ENCODE measurements around the gene JMJD8.
A peak's percentile ranks its signal among the peaks of the same experiment; 100 is the strongest.
"Not testable (repeated sequence)": the region's sequence is repeated elsewhere in the genome, so short reads cannot be mapped to it uniquely, and the experiment has no call there.

Gene JMJD8

DNA sequence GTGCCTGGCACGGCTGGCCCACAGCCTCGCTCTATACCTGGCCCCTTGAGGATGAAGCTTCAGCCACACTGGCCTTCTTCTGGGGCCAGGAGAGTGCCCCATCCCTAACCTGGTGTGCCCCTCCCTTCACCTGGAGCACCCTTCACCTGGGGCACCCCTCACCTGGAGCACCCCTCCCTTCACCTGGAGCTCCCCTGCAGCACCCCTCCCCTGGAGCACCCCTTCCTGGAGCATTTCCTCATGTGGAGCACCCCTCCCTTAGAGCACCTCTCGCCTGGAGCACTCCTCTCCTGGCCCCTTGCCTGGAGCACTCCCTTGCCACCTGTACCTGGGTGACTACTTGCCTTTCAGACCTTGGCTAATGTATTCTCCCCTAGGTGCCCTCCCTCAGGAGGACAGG lies 23.9 kb upstream of the JMJD8 start:
- no peak for DNase-seq

- no peak for DNase-seq
Observed at GRCh38 chr16:707062-707538, 23.0 kb upstream of the JMJD8 start.

GRCh38 chr16:706189-707061 lies 22.3 kb upstream of the JMJD8 start:
- no peak for DNase-seq

DNA sequence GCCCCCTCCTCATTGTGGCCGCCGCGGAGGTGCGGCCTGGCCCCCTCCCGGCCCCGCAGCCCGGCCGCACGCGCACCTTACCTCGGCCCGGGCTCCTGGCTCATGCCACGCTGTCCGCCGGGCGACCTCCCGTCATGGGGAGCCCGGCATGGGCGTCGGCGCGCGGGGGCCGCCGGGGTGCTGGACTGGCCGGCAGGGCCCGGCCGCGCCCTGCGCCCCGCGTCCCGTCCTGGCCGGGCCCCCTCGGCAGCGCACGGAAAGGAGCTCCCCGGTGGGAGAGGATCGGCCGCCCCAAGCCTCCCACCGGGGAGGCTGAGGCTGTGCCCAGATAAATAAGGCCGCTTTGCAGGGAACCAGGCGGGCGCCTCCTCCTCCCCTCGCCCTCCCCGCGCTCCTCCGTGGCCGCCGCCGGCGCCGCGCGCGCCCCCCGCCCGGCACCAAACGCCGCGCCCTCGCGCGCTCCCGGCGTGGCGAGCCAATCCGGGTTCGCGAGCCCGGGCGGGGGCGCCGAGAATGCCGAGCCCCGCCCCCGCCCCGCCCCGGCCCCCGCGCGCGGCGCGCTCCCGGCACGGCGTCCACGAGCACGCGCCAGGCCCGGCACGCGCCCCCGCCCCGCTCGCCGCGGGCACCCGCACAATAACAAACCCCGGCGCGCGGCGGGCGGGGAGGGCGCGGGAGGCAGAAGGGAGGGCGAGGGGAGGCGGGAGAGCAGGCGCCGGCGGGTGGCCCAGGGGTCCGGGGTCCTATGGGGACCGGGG lies 21.5 kb upstream of the JMJD8 start, which contains the start of gene FBXL16:
TSS of gene FBXL16 (minus strand) at position 371 of the 758 bp plus-strand sequence. CDS start 8,396 bp downstream, outside the sequence.
- no peak for DNase-seq

DNA sequence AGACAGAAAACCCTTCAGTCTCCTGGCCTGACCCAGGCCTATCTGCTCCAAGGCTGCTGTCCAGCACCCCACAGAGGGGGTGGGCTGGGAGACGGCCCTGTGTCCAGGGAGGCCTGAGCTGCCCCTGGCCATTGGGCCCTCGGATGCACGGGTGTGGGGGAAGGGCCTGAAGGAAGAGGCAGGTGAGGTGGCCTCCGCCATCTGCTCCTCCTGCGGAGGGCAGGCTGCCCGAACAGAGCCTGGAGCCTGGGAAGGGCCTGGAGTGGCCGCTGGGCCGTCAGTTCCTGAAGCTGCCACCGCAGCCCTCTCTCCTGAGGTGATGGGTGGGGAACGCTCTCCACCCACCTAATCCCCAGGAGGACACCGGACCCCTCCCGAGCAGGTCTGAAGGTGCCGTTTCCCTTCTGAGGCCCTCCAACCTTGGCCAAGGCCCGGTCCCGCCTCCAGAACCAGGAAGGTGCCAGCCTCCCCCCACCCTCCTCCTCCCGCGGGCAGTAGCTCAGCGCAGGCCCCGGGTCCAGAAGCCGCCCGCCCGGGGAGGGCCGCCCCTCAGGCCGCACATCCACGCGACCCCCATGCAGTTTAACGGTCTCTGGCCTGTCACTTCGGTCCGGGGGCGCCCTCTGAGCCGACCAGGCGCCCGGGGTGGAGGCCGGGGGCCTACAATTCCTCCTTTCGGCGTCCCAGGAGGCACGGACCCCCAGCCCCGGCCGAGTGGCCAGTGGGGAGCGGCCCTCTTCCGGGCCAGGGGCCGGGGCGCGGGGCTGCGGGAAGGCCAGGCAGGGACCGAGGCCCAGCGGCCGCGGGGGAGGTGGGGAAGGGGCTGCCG lies 20.6 kb upstream of the JMJD8 start:
- no peak for DNase-seq

DNA sequence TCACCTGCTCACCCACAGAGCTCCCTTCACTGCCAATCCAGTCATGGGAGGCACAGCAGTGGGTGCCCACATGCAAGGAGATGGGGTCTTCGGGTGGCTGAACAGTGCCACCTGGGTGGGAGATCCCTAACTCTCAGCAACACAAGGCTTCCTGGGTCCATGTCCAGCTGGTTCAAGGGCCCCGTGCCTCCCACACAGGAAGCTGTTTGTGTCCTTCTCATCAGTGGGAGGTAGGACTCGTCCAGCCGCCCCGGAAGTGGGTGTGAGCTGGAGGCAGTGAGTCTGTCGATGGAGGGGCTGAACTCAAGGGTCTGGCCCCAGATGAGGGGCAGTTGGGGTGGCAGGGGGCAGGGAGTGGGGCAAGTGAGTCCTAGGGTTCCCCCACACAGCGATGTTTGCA lies 19.9 kb upstream of the JMJD8 start:
- DNase-seq: no peak

DNA sequence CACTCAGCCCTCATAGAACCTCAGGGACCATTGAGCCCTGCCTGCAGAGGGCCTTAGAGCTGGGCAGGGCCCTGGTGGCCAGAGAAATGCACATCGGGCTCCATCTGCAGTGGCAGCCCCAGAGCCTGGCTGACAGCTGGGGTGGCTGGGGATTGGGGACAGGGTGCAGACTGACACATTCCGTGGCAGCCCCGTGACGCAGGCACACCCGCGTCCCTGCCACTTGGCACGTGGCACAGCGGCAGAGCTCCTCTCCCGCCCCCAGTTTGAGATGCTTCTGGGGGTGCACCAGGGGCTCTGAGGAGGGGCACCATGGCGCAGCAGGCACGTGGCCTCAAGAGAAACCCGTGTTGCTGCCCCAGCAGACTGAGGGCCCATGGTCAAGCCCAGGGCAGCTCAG lies 19.3 kb upstream of the JMJD8 start:
- no peak for DNase-seq

- DNase-seq: no peak
Observed at GRCh38 chr16:702341-702740, 18.2 kb upstream of the JMJD8 start.

GRCh38 chr16:700684-701584 lies 16.8 kb upstream of the JMJD8 start:
- peak in 1 of 2 experiments; percentile 61 for DNase-seq

- no peak for DNase-seq
Observed at GRCh38 chr16:698911-699671, 15.0 kb upstream of the JMJD8 start.

- peak; percentile 77 to 85 for DNase-seq
Observed at GRCh38 chr16:695355-696089, 11.4 kb upstream of the JMJD8 start.

GRCh38 chr16:694863-695354 lies 10.8 kb upstream of the JMJD8 start:
- DNase-seq: no peak

GRCh38 chr16:694187-694862 lies 10.2 kb upstream of the JMJD8 start:
- no peak for DNase-seq

GRCh38 chr16:693766-694165 lies 9.6 kb upstream of the JMJD8 start:
- DNase-seq: no peak

DNA sequence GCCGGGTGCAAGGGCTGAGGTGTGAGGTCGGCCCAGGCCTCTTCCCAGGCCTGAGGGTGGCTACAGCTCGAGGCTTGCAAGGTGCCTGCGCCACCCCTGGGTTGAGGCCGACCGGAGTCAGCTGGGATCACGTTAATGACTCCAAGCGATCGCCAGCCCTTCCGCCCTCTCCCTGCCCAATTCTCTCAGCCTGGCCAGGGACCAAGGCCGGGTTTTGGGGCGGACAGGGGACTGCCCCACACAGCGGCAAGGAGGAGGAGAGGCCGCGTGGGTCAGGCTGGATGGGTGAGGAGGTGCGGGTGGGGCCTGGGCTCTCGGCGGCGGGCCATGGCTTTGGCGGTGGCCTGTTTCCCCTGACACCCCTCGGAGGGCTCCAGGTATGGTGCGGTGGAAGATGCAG lies 9.2 kb upstream of the JMJD8 start:
- no peak for DNase-seq

- no peak for DNase-seq
Observed at GRCh38 chr16:692356-693108, 8.4 kb upstream of the JMJD8 start.

- not testable (repeated sequence) for DNase-seq
Observed at GRCh38 chr16:691242-691641, 7.1 kb upstream of the JMJD8 start.

DNA sequence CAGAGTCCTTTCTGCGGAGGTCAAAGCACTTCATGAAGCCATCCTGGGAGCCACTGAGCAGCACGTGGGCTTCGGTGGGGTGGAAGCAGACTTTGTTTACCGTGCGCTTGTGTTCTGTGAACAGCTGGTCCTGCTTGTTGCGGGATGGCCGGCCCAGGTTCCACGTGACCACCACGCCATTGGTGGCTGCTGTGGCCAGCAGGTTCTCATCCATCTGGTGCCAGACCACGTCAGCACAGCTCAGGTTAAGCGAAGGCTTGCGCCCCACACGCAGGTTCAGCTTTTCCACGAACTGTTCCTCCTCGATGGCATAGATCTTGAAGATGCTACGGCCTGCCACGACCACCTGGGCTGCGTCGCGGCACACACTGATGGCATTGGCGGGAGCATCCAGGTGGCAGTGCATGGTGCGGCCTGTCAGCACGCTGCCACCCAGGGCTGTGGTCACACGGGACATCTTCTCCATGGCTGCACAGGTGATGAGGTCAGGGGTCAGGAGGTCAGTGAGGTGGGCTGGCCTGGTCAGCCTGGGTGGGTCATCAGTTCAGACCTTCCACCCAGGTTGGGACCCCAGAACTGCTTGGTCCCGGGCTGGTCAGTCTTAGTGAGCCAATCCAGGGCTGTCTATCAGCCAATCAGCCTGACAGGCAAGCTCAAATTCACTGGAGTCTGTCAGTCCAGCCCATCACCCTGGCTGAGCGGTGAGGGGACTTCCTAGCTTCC lies 5.2 kb upstream of the JMJD8 start:
- no peak for DNase-seq

All from activated T-cell treated with anti-CD3 and anti-CD28 coated beads, Interleukin-2, amount 50 U/mL, for 48 hours (primary cell).